SK-N-SH (cell line): ENCODE measurements around the gene OBSCN. TPM values are rescaled to one million over a fixed set of nuclear protein-coding genes. Genes with fewer than 3 reads are reported as not detected.

Experiments
- CTCF ChIA-PET: fragments of 300-600, 350-600 bp; formaldehyde crosslinking; extraction: SDS; loops from one replicate; lab custom pipeline; 2021; lab: Yijun Ruan, JAX
- POLR2A ChIA-PET: fragments of 350-600 bp; sonication (Branson Sonifier 250); formaldehyde crosslinking; extraction: SDS; loops from one replicate; lab custom pipeline; 2020; ENCODE audit warnings: antibody characterized with exemption, inconsistent platforms; lab: Yijun Ruan, JAX
- DNase-seq: peaks from one replicate; pipeline ENCODE4 v3.0.0; 2012
- H2AFZ ChIP-seq: fragments of 200-600 bp; sonication (generic); 2 replicates; pipeline ENCODE4 v1.8.1; 2016; ENCODE audit warnings: antibody characterized with exemption, mild to moderate bottlenecking, low read depth
- H3F3A ChIP-seq: fragments of 200-600 bp; sonication (generic); replicated peaks from 2 replicates; pipeline ENCODE3; 2016; ENCODE audit warnings: antibody characterized with exemption, mild to moderate bottlenecking; ENCODE audit not compliant: insufficient read depth
- H3K27ac ChIP-seq, 2 experiments: fragments of 200-500 bp in 1 of 2; fragments of 200-600 bp in 1 of 2; sonication (Bioruptor generic) in 1 of 2; sonication (generic), shearing (Covaris generic) in 1 of 2; 2 replicates each; pipeline versions ENCODE4 v1.5.1 to v1.6.1; 2014 to 2016; ENCODE audit warnings: low read depth in 2 of 2, inconsistent platforms in 1 of 2, low read length in 1 of 2, mild to moderate bottlenecking in 1 of 2, mixed read lengths in 1 of 2
- H3K27me3 ChIP-seq: fragments of 200-600 bp; sonication (generic), shearing (Covaris generic); 2 replicates; pipeline ENCODE4 v1.6.1; 2016; ENCODE audit warnings: mixed run types; ENCODE audit not compliant: insufficient read depth
- H3K36me3 ChIP-seq, 2 experiments: fragments of 200-500 bp in 1 of 2; fragments of 200-600 bp in 1 of 2; sonication (Bioruptor generic) in 1 of 2; sonication (generic) in 1 of 2; replicated peaks in 1 of 2; 2 replicates each; pipeline versions ENCODE3 to v1.5.1; 2014 to 2016; ENCODE audit warnings: low read length in 1 of 2, mild to moderate bottlenecking in 1 of 2; ENCODE audit not compliant: insufficient read depth in 2 of 2, control insufficient read depth in 1 of 2
- H3K4me1 ChIP-seq, 2 experiments: fragments of 200-500 bp in 1 of 2; fragments of 200-600 bp in 1 of 2; sonication (Bioruptor generic) in 1 of 2; sonication (generic), shearing (Covaris generic) in 1 of 2; 2 replicates each; pipeline versions ENCODE4 v1.5.1 to v1.6.1; 2014 to 2016; ENCODE audit warnings: low read depth in 1 of 2, low read length in 1 of 2, mixed run types in 1 of 2; ENCODE audit not compliant: insufficient read depth in 2 of 2, control insufficient read depth in 1 of 2
- H3K4me2 ChIP-seq: fragments of 200-600 bp; sonication (generic), shearing (Covaris generic); 2 replicates; pipeline ENCODE4 v1.6.1; 2017; ENCODE audit warnings: mixed run types
- H3K4me3 ChIP-seq, 2 experiments: fragments of 200-500 bp in 1 of 2; fragments of 200-600 bp in 1 of 2; sonication (Bioruptor generic) in 1 of 2; sonication (generic), shearing (Covaris generic) in 1 of 2; 2 replicates each; pipeline versions ENCODE4 v1.5.1 to v1.8.1; 2014 to 2016; ENCODE audit warnings: low read depth in 2 of 2, inconsistent platforms in 1 of 2, low read length in 1 of 2, mild to moderate bottlenecking in 1 of 2, mixed read lengths in 1 of 2, moderate library complexity in 1 of 2
- H3K79me2 ChIP-seq: fragments of 200-600 bp; sonication (generic); 2 replicates; pipeline ENCODE4 v1.8.1; 2017; ENCODE audit warnings: mild to moderate bottlenecking; ENCODE audit not compliant: insufficient read depth
- H3K9ac ChIP-seq: fragments of 200-600 bp; sonication (generic); 2 replicates; pipeline ENCODE4 v1.6.1; 2017; ENCODE audit warnings: mixed run types
- H3K9me2 ChIP-seq: fragments of 200-600 bp; sonication (generic); 2 replicates; pipeline ENCODE4 v1.6.1; 2017; ENCODE audit warnings: mixed run types
- H3K9me3 ChIP-seq: fragments of 200-600 bp; sonication (generic); 2 replicates; pipeline ENCODE4 v1.6.1; 2017; ENCODE audit warnings: mixed run types, mild to moderate bottlenecking, moderate library complexity
- H4K20me1 ChIP-seq: fragments of 200-600 bp; sonication (generic); 2 replicates; pipeline ENCODE4 v1.6.1; 2017; ENCODE audit warnings: mild to moderate bottlenecking, mixed run types; ENCODE audit not compliant: insufficient read depth
- ELF1 ChIP-seq: IDR thresholded peaks from 2 replicates; pipeline ENCODE4 v1.4.0; 2012
- EP300 ChIP-seq, 2 experiments: IDR thresholded peaks; 2 replicates each; pipeline versions ENCODE4 v1.4.0 to v1.6.1; 2012; ENCODE audit warnings: borderline replicate concordance in 1 of 2, low read depth in 1 of 2, low read length in 1 of 2
- EZH2phosphoT487 ChIP-seq: fragments of 200-600 bp; sonication (generic); IDR thresholded peaks from 2 replicates; pipeline ENCODE4 v1.6.1; 2017; ENCODE audit warnings: low read depth, mixed run types, mild to moderate bottlenecking, antibody characterized with exemption, moderate library complexity, borderline replicate concordance
- FOXJ3 ChIP-seq: sonication (generic); formaldehyde crosslinking; IDR thresholded peaks from 2 replicates; pipeline ENCODE4 v1.5.1; 2020; ENCODE audit warnings: mild to moderate bottlenecking, missing genetic modification reagents
- FOXM1 ChIP-seq: IDR thresholded peaks from 2 replicates; pipeline ENCODE4 v1.4.0; 2012; ENCODE audit warnings: low read depth, mild to moderate bottlenecking
- GABPA ChIP-seq: IDR thresholded peaks from 2 replicates; pipeline ENCODE4 v1.4.0; 2012; ENCODE audit warnings: low read depth, mild to moderate bottlenecking
- GATA2 ChIP-seq: sonication (generic); formaldehyde crosslinking; IDR thresholded peaks from 2 replicates; pipeline ENCODE4 v1.5.0; 2020; ENCODE audit warnings: mild to moderate bottlenecking, missing genetic modification reagents
- IRF3 ChIP-seq: fragments of 150-350 bp; IDR thresholded peaks from 2 replicates; pipeline ENCODE4 v1.6.1; 2016; ENCODE audit warnings: mild to moderate bottlenecking, low read depth, low read length
- JUND ChIP-seq: IDR thresholded peaks from 2 replicates; pipeline ENCODE4 v1.4.0; 2012
- MEF2A ChIP-seq: IDR thresholded peaks from 2 replicates; pipeline ENCODE4 v1.4.0; 2012; ENCODE audit warnings: low read depth, borderline replicate concordance
- NRF1 ChIP-seq: IDR thresholded peaks from 2 replicates; pipeline ENCODE4 v1.6.1; 2012; ENCODE audit warnings: low read depth, mild to moderate bottlenecking, low read length
- PBX3 ChIP-seq: IDR thresholded peaks from 2 replicates; pipeline ENCODE4; 2012
- RAD21 ChIP-seq: IDR thresholded peaks from 2 replicates; pipeline ENCODE4 v1.6.1; 2012; ENCODE audit warnings: mild to moderate bottlenecking, low read length
- REST ChIP-seq: IDR thresholded peaks from 2 replicates; pipeline ENCODE4 v1.6.1; 2012; ENCODE audit warnings: mild to moderate bottlenecking, low read depth, low read length, moderate library complexity
- RXRA ChIP-seq: IDR thresholded peaks from 2 replicates; pipeline ENCODE4 v1.4.0; 2012; ENCODE audit warnings: low read depth, mild to moderate bottlenecking, borderline replicate concordance
- SMC3 ChIP-seq: IDR thresholded peaks from 2 replicates; pipeline ENCODE4 v1.6.1; 2012; ENCODE audit warnings: low read depth, low read length, improper control_type of control experiment
- TAF1 ChIP-seq: IDR thresholded peaks from 2 replicates; pipeline ENCODE4 v1.6.1; 2012; ENCODE audit warnings: low read depth, mild to moderate bottlenecking, low read length, moderate library complexity, borderline replicate concordance
- TCF12 ChIP-seq: IDR thresholded peaks from 2 replicates; pipeline ENCODE4 v1.4.0; 2012
- TEAD4 ChIP-seq: IDR thresholded peaks from 2 replicates; pipeline ENCODE4 v1.4.0; 2012; ENCODE audit warnings: mild to moderate bottlenecking, borderline replicate concordance; ENCODE audit not compliant: insufficient read depth
- USF1 ChIP-seq: IDR thresholded peaks from 2 replicates; pipeline ENCODE4 v1.4.0; 2012; ENCODE audit warnings: low read depth, borderline replicate concordance
- WGBS: methylation state at CpG from one replicate; pipeline ENCODE4 v1.1.6; 2017; ENCODE audit warnings: low lambda C conversion rate; 5-methylcytosine and 5-hydroxymethylcytosine counted together
- polyA plus RNA-seq, 3 experiments: library from polyadenylated mRNA; depleted of rRNA; stranded (reverse); fragments of >200 nt; gene quantifications; 2 replicates each; pipeline ENCODE4 v1.2.3, GENCODE V29; 2012
- TF ChIP-seq, protein P1 (sequence below): IDR thresholded peaks from 2 replicates; pipeline ENCODE4 v1.4.0; 2012; ENCODE audit warnings: low read depth, borderline replicate concordance

Gene OBSCN
- polyA plus RNA-seq, 1 of the 3 experiments (the other 2 are of a cell fraction) = 4.0 TPM

GRCh38 chr1:228238007-228238406 is 30.2 kb downstream of the OBSCN start:
- Histone ChIP-seq H3K27ac (no peak overlapping the region), H3K4me1 (no peaks in the 10 kb centered on the region), H3K79me2 (no peaks in the 10 kb centered on the region), H3F3A (no peaks in the 10 kb centered on the region), H3K9me2 (no peaks in the 10 kb centered on the region), H3K9ac (no peak overlapping the region), H3K27me3 (no peaks in the 10 kb centered on the region), H4K20me1 (no peaks in the 10 kb centered on the region), H3K9me3 (peaks cover 13% of the 10 kb centered on the region; the same call in 1 of the 2 replicates), H3K4me2 (no peak overlapping the region), H2AFZ (no peak overlapping the region), H3K36me3 (peaks cover 0 to 4% of the 10 kb centered on the region in 2 experiments), H3K4me3 (no peak overlapping the region)
- TF ChIP-seq RAD21 = no peak
- TF ChIP-seq EP300 (IDR thresholded peaks at IDR 0.05; ENCODE audit: borderline replicate concordance in 1 of 2, low read depth in 1 of 2, low read length in 1 of 2) = no peak
- TF ChIP-seq FOXM1 = no peak
- TF ChIP-seq, protein P1, sequence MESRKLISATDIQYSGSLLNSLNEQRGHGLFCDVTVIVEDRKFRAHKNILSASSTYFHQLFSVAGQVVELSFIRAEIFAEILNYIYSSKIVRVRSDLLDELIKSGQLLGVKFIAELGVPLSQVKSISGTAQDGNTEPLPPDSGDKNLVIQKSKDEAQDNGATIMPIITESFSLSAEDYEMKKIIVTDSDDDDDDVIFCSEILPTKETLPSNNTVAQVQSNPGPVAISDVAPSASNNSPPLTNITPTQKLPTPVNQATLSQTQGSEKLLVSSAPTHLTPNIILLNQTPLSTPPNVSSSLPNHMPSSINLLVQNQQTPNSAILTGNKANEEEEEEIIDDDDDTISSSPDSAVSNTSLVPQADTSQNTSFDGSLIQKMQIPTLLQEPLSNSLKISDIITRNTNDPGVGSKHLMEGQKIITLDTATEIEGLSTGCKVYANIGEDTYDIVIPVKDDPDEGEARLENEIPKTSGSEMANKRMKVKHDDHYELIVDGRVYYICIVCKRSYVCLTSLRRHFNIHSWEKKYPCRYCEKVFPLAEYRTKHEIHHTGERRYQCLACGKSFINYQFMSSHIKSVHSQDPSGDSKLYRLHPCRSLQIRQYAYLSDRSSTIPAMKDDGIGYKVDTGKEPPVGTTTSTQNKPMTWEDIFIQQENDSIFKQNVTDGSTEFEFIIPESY = no peak
- TF ChIP-seq JUND = no peak
- TF ChIP-seq TAF1 = no peak
- no peak for TF ChIP-seq EZH2phosphoT487
- TF ChIP-seq IRF3 = no peak
- no peak for TF ChIP-seq RXRA
- ChIA-PET POLR2A (no interaction called here), CTCF (no interaction called here)
- WGBS = 90% methylated on average over 6 of the region's 7 CpGs
- no peak for DNase-seq

DNA sequence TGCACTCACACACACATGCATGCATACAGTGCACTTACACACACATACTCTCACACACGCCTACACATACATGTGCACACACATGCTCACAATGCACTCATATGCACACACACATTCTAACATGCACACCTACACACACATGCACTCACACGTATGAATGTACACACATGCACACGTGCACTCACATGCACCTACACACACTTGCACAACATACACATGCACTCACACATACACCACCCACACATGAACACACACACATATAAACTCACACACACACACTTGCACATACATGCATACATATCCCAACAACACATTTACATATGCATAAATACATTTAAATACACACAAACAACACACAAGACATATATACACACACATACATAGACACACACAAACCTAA is 30.6 kb downstream of the OBSCN start:
- no peaks in the 10 kb centered on the region for H3K4me1 ChIP-seq
- H3K36me3 ChIP-seq = peaks cover under 1 to 8% of the 10 kb centered on the region in 2 experiments
- 63% methylated on average over 3 of the region's 3 CpGs for WGBS
- H4K20me1 ChIP-seq = no peaks in the 10 kb centered on the region
- no peak overlapping the region for H3K4me3 ChIP-seq
- ChIA-PET CTCF (no interaction called here), POLR2A (no interaction called here)
- no peaks in the 10 kb centered on the region for H3K79me2 ChIP-seq
- no peak overlapping the region for H3K9ac ChIP-seq
- peaks cover 13% of the 10 kb centered on the region; the same call in 1 of the 2 replicates for H3K9me3 ChIP-seq
- H3F3A ChIP-seq = no peaks in the 10 kb centered on the region
- DNase-seq = no peak
- H3K9me2 ChIP-seq = no peaks in the 10 kb centered on the region
- no peaks in the 10 kb centered on the region for H3K27me3 ChIP-seq
- no peak overlapping the region for H3K27ac ChIP-seq
- H3K4me2 ChIP-seq = no peak overlapping the region
- no peak overlapping the region for H2AFZ ChIP-seq
- no peak for TF ChIP-seq NRF1
- TF ChIP-seq FOXM1 = no peak
- TF ChIP-seq TEAD4 = no peak
- no peak for TF ChIP-seq GATA2 (CRISPR knock-in tag)
- TF ChIP-seq USF1 = no peak
- no peak for TF ChIP-seq PBX3
- TF ChIP-seq RAD21 = no peak
- no peak for TF ChIP-seq GABPA
- TF ChIP-seq ELF1 = no peak
- TF ChIP-seq TCF12 = no peak
- no peak for TF ChIP-seq FOXJ3 (CRISPR knock-in tag)
- no peak for TF ChIP-seq REST
- no peak for TF ChIP-seq SMC3
- TF ChIP-seq MEF2A = no peak
